ENCODE data around the gene CCDC106. TPM values are rescaled to one million over a fixed set of nuclear protein-coding genes. Genes with fewer than 3 reads are reported as not detected.

Gene CCDC106
- total RNA-seq, 1 donor from 2014 or later, result 8.3 TPM

DNA sequence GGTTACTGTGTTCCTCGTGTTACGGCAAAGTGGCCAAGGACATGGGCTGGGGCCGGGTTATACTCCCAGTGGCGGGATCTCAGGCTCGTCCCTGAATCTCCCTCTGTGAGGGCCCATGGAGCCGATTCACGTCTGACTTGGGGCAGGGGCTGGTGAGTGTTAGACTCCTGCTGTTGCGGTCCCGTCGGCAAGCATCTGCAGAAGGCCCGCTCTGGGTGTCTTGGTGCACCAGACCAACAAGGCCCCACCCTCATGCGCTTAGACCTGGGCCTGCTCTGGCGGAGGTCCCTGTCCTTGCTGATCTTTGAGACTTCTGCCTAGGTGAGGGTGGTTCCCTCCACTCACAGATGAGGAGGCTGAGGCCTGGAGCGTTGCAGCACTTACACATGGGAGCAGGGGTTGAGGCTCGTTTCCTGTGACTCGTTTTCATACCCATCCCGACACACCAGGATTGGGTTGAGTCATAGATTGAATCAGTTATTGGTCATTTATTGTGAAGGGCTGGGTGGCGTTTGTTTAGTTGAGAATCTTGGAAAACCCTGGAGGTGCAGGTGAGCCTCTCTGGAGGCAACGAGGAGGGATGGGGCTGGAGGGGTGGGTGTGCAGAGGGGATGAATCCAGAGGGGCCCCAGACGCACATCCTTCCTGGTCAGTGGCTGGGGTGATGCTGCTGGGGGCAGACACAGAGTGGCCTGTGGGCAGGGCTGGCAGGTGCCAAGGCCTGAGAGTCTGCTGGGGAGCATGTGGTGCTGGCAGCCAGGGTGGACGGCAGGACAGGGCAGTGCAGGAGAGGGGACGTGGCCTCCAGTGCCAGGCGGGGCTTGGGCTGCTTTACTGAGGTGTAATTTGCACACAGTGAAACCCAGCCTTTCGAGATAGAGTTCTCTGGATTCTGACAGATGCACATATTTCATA is 31.6 kb downstream of the CCDC106 start:
- peaks cover 0 to 51% of the 10 kb centered on the region in 2 donors for H3K36me3 ChIP-seq
- H3K9me3 ChIP-seq, result no peaks in the 10 kb centered on the region
- no peak for TF ChIP-seq POLR2A (IDR thresholded peaks at IDR 0.05)
- TF ChIP-seq, protein P1, sequence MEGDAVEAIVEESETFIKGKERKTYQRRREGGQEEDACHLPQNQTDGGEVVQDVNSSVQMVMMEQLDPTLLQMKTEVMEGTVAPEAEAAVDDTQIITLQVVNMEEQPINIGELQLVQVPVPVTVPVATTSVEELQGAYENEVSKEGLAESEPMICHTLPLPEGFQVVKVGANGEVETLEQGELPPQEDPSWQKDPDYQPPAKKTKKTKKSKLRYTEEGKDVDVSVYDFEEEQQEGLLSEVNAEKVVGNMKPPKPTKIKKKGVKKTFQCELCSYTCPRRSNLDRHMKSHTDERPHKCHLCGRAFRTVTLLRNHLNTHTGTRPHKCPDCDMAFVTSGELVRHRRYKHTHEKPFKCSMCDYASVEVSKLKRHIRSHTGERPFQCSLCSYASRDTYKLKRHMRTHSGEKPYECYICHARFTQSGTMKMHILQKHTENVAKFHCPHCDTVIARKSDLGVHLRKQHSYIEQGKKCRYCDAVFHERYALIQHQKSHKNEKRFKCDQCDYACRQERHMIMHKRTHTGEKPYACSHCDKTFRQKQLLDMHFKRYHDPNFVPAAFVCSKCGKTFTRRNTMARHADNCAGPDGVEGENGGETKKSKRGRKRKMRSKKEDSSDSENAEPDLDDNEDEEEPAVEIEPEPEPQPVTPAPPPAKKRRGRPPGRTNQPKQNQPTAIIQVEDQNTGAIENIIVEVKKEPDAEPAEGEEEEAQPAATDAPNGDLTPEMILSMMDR (IDR thresholded peaks at IDR 0.05), result no peak
- no peak for TF ChIP-seq POLR2AphosphoS5 (IDR thresholded peaks at IDR 0.05; ENCODE audit: insufficient read depth in 1 of 2, low read depth in 1 of 2)
- no peak for DNase-seq (ENCODE audit: extremely low spot score in 2 of 2)
- peaks cover 55% of the 10 kb centered on the region for H3K4me1 ChIP-seq
- H3K27ac ChIP-seq, result no peak overlapping the region
- no peaks in the 10 kb centered on the region for H3K27me3 ChIP-seq
- intact Hi-C loops (cut with DNase I), result no loop called here
- H3K4me3 ChIP-seq, result no peak overlapping the region

DNA sequence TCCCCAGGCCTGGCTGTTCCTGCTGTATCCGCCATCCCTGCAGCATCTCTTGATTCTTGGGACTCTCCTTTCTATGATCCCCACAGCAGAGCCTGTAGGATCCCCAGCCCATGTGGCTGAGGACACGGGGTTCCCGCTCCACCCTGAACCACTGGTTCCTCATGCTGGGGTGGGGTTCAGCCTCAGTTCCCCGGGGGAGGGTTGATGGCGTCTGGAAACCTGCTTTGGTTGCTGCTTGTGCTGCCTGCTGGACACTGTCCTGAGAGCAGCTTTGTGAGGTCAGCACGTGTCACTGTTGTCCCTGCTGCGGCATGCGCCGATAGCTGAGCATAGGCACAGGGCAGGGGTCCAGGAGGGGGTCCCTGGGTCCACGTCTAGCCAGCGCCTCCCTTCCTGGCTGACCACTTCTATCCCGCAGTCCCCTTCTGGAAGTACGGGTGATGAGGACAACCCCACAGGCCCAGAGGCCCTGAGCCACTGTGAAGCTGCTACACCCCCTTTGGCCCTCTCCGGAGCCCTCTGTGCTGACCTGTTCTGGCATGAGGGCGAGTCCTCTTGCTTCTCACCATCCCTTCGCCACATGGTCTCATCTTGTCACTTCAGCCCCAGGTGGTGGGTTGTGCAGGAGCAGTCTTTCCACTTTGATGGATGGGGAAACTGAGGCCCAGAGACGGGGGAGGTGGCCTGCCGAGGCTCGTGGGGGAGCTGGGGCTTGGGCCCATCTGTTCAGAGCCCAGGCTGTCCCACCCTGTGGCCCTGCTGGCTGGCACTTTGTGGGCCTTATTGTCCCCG is 32.5 kb downstream of the CCDC106 start:
- no peak overlapping the region for H3K27ac ChIP-seq
- DNase-seq (ENCODE audit: extremely low spot score in 2 of 2), result no peak
- no peaks in the 10 kb centered on the region for H3K9me3 ChIP-seq
- peaks cover 52% of the 10 kb centered on the region for H3K4me1 ChIP-seq
- peaks cover under 1 to 55% of the 10 kb centered on the region in 2 donors for H3K36me3 ChIP-seq
- no peak overlapping the region for H3K4me3 ChIP-seq
- no peaks in the 10 kb centered on the region for H3K27me3 ChIP-seq
- intact Hi-C loops (cut with DNase I), result no loop called here
- TF ChIP-seq POLR2AphosphoS5 (IDR thresholded peaks at IDR 0.05; ENCODE audit: insufficient read depth in 1 of 2, low read depth in 1 of 2) (no peak), POLR2A (IDR thresholded peaks at IDR 0.05) (no peak)
- TF ChIP-seq, protein P1 (IDR thresholded peaks at IDR 0.05), result no peak

DNA sequence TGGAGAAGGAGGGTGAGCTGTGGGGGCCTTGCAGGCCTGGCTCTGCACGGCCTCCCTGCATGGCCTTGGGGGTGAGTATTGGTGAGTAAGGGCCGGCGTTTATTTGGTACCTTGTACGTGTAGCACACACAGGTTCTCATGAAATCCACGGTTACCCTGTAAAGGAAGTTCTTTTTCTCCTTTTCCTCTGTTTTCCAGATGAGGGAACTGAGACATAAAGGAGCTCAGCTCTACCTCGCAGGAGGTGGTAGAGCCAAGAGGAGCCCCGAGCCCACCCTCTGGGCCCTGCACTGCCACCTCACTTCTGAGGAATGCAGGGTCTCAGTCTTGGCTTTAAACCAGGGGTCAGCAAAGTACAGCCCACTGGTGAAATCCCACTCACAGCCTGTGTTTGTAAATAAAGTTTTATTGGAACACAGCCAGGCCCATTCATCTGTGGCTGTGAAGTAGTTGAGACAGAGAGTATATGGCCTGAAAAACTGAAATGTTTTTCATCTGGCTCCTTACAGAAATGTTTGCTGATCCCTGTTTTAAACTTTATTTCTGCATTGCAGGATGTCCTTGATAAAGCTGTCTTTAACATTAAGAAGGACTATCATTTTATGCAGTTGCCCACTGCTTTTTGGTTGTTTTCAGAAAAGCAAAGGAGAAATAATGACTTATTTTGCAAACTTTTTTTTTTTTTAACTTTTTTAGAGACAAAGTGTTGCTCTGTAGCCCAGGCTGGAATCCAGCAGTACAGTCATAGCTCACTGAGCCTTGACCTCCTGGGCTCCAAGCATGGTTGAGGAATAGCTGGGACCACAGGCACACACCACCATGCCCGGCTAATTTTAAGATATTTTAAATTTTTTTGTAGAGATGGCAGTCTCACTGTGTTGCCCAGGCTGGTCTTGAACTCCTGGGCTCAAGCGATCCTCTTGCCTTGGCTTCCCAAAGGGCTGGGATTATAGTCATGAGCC is 33.4 kb downstream of the CCDC106 start:
- Histone ChIP-seq H3K27ac (no peak overlapping the region), H3K4me3 (no peak overlapping the region), H3K4me1 (peaks cover 43% of the 10 kb centered on the region), H3K9me3 (no peaks in the 10 kb centered on the region), H3K36me3 (peaks cover 2 to 64% of the 10 kb centered on the region in 2 donors), H3K27me3 (no peaks in the 10 kb centered on the region)
- no peak for TF ChIP-seq POLR2AphosphoS5 (IDR thresholded peaks at IDR 0.05; ENCODE audit: insufficient read depth in 1 of 2, low read depth in 1 of 2)
- TF ChIP-seq POLR2A (IDR thresholded peaks at IDR 0.05), result no peak
- TF ChIP-seq, protein P1 (IDR thresholded peaks at IDR 0.05), result no peak
- intact Hi-C loops (cut with DNase I), result no loop called here
- DNase-seq (ENCODE audit: extremely low spot score in 2 of 2), result no peak

DNA sequence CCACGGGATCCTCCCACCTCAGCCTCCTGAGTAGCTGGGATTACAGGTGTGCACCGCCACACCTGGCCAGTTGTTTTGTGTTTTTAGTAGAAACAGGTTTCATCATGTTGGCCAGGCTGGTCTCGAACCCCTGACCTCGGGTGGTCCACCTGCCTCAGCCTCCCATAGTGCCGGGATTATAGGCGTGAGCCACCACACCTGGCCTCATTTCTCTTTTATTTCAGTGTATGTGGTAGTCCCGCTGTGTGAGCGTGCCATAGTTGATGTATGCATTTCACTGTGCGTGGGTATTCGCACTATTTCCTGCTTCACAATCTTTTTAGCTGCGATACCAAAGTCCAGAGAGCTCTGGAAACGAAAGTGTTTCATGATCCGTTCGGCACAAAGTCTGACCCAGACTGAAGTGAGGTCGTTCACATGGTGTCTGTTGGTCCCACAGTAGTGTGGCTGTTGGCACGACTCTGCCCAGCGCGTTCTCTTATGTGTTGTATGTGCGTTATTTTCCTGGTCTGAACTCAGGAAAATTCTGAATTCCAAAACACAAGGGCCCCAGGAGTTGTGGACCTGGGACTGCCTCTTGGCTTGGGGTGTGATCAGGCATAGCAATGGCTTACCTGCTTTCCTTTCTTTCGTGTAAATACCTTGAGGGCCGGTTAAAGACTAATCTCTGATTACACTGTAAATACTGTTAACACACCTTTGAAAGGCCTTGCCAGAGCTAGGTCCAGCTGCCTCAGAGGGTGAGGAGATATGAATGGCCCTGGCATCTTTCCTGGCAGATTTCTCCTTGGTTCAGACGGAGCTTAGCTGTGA is 35.6 kb downstream of the CCDC106 start:
- Histone ChIP-seq H3K4me3 (no peak overlapping the region), H3K27me3 (no peaks in the 10 kb centered on the region), H3K27ac (no peak overlapping the region), H3K9me3 (no peaks in the 10 kb centered on the region), H3K4me1 (peaks cover 21% of the 10 kb centered on the region), H3K36me3 (peaks cover 2 to 68% of the 10 kb centered on the region in 2 donors)
- DNase-seq (ENCODE audit: extremely low spot score in 2 of 2), result no peak
- TF ChIP-seq, protein P1 (IDR thresholded peaks at IDR 0.05), result no peak
- TF ChIP-seq POLR2AphosphoS5 (IDR thresholded peaks at IDR 0.05; ENCODE audit: insufficient read depth in 1 of 2, low read depth in 1 of 2), result no peak
- TF ChIP-seq POLR2A (IDR thresholded peaks at IDR 0.05), result no peak
- intact Hi-C loops (cut with DNase I), result no loop called here

Measured in vagina (tissue), 2 donors.